Measurements from ENCODE around the gene TMEM161A.
"Not testable (repeated sequence)": the region's sequence is repeated elsewhere in the genome, so short reads cannot be mapped to it uniquely, and the experiment has no call there.

The TMEM161A gene

DNA sequence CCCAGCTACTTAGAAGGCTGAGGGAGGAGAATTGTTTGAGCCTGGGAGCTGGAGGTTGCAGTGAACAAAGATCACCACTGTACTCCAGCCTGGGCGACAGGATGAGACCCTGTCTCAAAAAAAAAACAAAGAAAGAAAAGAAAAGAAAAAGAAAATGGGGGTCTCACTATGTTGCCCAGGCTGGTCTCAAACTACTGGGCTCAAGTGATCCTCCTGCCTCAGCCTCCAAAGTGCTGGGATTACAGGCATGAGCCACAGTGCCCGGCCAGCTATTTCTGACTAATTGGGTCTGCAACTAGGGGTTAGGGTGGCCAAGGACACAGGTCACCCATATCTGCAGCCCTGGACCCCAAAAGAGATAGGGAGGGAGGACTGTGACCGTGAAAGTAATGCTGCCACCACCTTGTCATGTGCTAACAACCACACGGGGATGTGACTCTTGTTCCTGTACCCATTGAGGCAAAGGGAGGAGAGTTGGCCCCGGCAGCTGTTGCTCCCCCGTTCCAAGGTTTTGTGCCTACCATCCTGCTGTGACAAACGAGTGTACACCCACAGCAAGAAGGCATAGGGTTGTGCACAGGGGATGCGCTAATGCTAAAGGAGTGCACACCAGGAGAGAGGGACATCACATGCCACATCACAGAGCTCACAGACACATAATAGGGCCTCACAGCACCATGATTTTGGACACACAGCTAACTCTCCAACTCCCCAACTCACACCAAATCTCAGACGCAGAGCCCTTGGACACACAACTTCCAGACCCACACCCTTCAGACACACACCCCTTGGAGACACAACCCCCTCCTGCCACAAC, 31.2 kb upstream of the TMEM161A start:
- no peak for DNase-seq (ENCODE audit: low spot score in 2 of 2)
- Histone ChIP-seq H3K36me3 (replicated peaks) (no peaks in the 10 kb centered on the region), H3K9me3 (no peaks in the 10 kb centered on the region), H3K4me3 (no peak overlapping the region), H3K27me3 (ENCODE audit: low read depth) (no peaks in the 10 kb centered on the region), H3K4me1 (no peaks in the 10 kb centered on the region)
- in situ Hi-C loops (cut with MboI; ENCODE audit: low sequenced_read_pairs), result no loop called here

DNA sequence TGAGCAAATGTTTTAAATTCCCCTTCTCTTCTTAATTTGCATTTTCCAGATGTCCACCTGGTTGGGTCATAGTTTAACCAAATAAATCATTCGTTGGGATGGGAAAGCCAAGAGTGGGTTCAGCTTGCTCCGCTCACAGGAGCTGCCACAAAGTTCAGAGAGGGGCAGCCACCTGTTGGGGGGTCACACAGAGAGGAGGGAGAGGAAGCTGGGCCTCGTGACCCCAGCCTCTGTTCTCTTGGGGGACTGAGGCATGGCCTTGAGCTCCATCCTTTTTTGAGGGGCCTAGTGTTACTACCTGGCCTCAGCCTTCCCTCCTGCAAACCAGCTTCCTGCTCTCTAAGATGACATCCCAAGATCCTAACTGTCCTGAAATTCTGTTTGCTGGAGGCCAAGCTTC, 29.3 kb upstream of the TMEM161A start:
- Histone ChIP-seq H3K9me3 (no peaks in the 10 kb centered on the region), H3K4me1 (no peaks in the 10 kb centered on the region), H3K36me3 (replicated peaks) (no peaks in the 10 kb centered on the region), H3K4me3 (no peak overlapping the region), H3K27me3 (ENCODE audit: low read depth) (no peaks in the 10 kb centered on the region)
- in situ Hi-C loops (cut with MboI; ENCODE audit: low sequenced_read_pairs), result no loop called here
- DNase-seq (ENCODE audit: low spot score in 2 of 2), result no peak

DNA sequence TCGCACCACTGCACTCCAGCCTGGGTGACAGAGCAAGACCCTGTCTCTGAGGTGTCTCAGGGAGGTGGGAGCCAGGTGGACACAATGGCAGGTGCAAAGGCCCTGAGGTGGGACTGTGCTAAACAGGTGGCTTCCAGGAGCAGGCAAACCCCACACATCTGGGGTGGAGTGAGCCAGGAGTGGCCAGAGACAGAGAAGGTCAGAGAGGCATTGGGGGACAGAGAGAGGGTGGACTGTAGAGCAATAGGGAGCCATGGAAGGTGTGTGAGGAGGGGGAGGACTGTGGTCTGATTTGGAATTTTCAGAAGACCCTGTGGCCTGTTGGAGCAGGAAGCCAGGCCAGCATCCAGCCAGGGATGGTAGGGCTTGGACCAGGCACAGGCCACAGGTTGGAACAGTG, 27.1 kb upstream of the TMEM161A start:
- no peaks in the 10 kb centered on the region for H3K9me3 ChIP-seq
- no peaks in the 10 kb centered on the region for H3K4me1 ChIP-seq
- no peak for DNase-seq (ENCODE audit: low spot score in 2 of 2)
- no peaks in the 10 kb centered on the region for H3K36me3 ChIP-seq (replicated peaks)
- no peak overlapping the region for H3K4me3 ChIP-seq
- no peaks in the 10 kb centered on the region for H3K27me3 ChIP-seq (ENCODE audit: low read depth)
- in situ Hi-C loops (cut with MboI; ENCODE audit: low sequenced_read_pairs), result no loop called here

DNA sequence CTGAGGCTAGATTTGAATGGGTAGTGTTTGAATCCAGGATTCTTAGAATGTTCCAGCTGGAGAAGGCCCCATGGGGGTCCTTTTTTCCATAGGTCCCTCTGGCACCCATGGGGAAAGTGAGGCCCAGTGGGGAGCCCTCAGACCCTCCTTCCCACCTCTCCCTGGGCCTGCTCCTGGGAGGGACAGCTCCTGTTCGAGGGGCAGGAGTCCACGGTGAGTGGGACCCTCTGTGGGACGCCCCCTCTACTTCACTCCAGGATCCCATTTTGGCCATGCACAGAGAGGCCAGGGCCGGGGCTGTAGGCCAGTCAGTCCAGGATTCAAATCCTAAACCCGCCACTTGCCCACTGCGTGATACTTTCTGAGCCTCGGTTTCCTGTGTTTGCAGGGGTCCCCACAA, 24.2 kb upstream of the TMEM161A start:
- in situ Hi-C loops (cut with MboI; ENCODE audit: low sequenced_read_pairs), result no loop called here
- Histone ChIP-seq H3K9me3 (no peaks in the 10 kb centered on the region), H3K4me3 (no peak overlapping the region), H3K4me1 (no peaks in the 10 kb centered on the region), H3K27me3 (ENCODE audit: low read depth) (no peaks in the 10 kb centered on the region), H3K36me3 (replicated peaks) (no peaks in the 10 kb centered on the region)
- DNase-seq (ENCODE audit: low spot score in 2 of 2), result no peak

DNA sequence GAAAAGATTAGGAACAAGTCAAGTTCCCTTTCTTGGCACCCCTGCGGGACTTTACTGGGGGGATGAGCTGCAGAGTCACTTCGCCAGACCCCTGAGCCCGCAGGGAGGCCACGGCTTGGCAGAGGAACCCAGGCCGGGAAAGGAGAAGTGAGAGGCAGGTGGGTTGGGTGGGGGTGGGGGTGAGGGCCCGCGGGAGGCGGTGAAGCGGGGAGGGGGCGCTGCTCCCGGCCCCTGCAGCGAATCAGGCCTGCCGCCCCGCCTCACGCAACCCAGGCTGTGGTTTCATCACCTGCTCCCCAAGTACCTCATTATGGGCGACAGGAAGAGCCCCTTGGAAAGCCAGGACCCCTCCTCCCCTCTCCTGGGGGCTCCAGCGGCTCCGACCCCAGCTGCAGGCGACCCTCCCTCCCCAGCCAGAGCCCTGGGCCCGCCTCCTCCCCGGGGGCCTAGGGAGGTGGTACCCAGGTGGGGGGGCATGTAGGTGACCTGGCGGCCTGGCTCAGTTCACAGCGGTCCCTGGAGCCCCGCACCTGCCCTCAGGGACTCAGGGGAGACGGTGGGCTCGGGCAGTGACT, 22.3 kb upstream of the TMEM161A start:
- no peaks in the 10 kb centered on the region for H3K9me3 ChIP-seq
- H3K4me1 ChIP-seq, result no peaks in the 10 kb centered on the region
- no peaks in the 10 kb centered on the region for H3K27me3 ChIP-seq (ENCODE audit: low read depth)
- no peak for DNase-seq (ENCODE audit: low spot score in 2 of 2)
- H3K36me3 ChIP-seq (replicated peaks), result no peaks in the 10 kb centered on the region
- no peak overlapping the region for H3K4me3 ChIP-seq
- in situ Hi-C loops (cut with MboI; ENCODE audit: low sequenced_read_pairs), result no loop called here

DNA sequence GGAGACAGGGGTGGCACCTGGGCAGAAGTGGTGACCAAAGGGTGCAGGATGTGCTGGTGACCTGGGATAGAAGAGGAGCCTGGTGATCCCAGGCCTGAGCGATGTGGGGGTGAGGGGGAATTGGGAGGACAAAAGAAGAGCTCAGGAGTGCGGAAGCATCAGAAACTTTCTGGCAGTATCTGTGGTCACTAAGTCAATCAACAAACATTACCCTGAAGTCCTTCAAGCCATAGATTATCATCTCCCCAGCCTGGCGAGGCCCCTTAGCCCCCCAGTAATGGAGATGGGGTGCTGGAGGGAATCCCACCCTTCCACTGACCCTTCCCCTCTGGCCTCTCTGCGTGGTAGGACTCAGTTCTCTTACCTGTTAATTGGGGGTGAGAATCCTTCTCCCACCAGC, 21.3 kb upstream of the TMEM161A start:
- Histone ChIP-seq H3K4me3 (no peak overlapping the region), H3K4me1 (no peaks in the 10 kb centered on the region), H3K36me3 (replicated peaks) (no peaks in the 10 kb centered on the region), H3K9me3 (no peaks in the 10 kb centered on the region), H3K27me3 (ENCODE audit: low read depth) (no peaks in the 10 kb centered on the region)
- in situ Hi-C loops (cut with MboI; ENCODE audit: low sequenced_read_pairs), result no loop called here
- DNase-seq (ENCODE audit: low spot score in 2 of 2), result no peak

DNA sequence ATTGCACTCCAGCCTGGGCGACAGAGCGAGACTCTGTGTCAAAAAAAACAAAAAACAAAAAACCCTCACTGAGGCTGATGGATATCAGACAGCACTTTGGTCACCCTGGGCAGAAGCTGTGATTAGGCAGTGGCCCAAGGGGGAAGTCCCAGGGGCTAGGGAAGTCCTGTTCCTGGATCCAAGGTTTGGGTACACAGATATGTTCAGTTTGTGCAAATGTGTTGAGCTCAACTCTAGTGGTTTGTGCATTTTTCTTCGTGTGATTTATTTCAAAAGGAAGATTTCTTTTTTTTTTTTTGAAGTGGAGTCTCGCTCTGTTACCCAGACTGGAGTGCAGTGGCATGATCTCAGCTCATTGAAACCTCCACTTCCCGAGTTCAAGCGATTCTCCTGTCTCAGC, 19.5 kb upstream of the TMEM161A start:
- in situ Hi-C loops (cut with MboI; ENCODE audit: low sequenced_read_pairs), result no loop called here

DNA sequence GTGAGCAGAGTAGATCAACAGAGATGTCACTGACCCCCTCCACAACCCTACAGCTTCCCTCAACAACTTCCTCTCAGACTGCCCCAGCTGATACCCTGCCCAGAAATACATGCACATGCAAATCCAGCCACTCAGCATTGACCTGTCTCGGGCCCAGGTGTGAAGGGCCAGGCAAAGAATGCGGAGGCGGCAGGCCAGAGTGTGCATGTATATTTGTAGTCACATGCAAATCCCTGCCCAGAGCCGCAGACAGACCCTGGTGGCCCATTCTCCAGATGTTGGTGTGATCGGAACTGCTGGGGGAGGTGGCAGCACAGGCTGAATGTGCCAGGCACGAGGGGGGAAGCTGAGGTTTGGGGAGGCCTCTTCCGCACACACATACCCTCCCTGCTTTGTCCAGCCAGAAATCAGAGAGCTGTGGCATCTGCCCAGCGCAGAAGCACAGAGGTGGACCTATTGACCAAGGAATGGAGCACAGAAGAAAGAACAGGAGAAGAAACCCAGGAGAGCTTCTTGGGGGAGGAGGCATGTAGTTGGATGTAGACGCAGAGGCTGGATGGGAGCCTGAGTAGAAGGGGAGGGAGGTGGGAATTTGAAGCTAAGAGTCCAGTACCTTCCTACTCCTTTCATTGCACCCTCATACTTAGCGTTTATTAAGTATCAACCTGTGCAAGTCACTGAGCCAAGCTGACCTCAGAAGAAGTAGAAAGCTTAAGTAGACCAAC, 17.4 kb upstream of the TMEM161A start:
- in situ Hi-C loops (cut with MboI; ENCODE audit: low sequenced_read_pairs), result no loop called here

More for the DNA sequence above, 19.5 kb upstream of the TMEM161A start:
- no peak overlapping the region for H3K4me3 ChIP-seq
- H3K9me3 ChIP-seq, result no peaks in the 10 kb centered on the region
- no peaks in the 10 kb centered on the region for H3K27me3 ChIP-seq (ENCODE audit: low read depth)
- DNase-seq (ENCODE audit: low spot score in 2 of 2), result no peak
- H3K36me3 ChIP-seq (replicated peaks), result no peaks in the 10 kb centered on the region
- no peaks in the 10 kb centered on the region for H3K4me1 ChIP-seq

DNA sequence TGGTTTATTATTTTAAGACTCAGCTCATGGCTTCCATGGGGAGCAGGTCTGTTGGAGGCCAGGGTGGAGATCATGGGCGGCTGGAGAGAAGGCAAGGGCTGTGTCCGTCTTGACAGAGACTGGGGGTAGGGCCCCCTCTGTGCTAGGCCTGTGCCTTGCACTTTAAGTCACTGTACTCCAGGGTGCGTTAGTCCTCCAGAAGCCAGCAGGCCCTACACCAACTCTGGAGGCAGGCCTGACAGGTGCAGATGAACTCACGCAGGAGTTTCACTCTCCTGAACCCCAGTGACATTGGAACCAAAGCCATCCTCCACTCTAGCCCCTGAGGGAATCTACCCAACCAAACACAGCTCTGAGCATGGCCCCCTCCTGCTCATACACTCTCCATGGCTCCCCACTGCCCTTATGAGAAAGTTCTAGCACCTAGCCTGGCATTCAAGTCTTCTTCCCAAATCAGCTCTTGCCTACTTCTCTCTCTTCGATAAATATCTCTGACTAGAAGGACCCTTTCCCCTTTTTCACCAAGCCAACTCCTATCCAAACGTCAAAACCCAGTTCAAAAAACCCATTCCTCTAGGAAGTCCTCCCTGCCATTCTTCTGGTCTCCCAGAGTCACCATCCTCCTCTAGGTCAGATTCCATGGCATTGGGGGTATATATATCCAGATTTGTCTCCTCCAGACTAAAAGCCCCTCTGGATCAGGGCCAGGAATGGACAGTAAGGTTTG, 16.7 kb upstream of the TMEM161A start:
- H3K36me3 ChIP-seq (replicated peaks), result no peaks in the 10 kb centered on the region
- no peaks in the 10 kb centered on the region for H3K4me1 ChIP-seq
- H3K27me3 ChIP-seq (ENCODE audit: low read depth), result no peaks in the 10 kb centered on the region
- no peak overlapping the region for H3K4me3 ChIP-seq
- in situ Hi-C loops (cut with MboI; ENCODE audit: low sequenced_read_pairs), result no loop called here
- DNase-seq (ENCODE audit: low spot score in 2 of 2), result no peak
- no peaks in the 10 kb centered on the region for H3K9me3 ChIP-seq

More for the DNA sequence above, 17.4 kb upstream of the TMEM161A start:
- H3K27me3 ChIP-seq (ENCODE audit: low read depth), result no peaks in the 10 kb centered on the region
- H3K4me1 ChIP-seq, result no peaks in the 10 kb centered on the region
- H3K9me3 ChIP-seq, result no peaks in the 10 kb centered on the region
- no peak for DNase-seq (ENCODE audit: low spot score in 2 of 2)
- no peaks in the 10 kb centered on the region for H3K36me3 ChIP-seq (replicated peaks)
- no peak overlapping the region for H3K4me3 ChIP-seq

DNA sequence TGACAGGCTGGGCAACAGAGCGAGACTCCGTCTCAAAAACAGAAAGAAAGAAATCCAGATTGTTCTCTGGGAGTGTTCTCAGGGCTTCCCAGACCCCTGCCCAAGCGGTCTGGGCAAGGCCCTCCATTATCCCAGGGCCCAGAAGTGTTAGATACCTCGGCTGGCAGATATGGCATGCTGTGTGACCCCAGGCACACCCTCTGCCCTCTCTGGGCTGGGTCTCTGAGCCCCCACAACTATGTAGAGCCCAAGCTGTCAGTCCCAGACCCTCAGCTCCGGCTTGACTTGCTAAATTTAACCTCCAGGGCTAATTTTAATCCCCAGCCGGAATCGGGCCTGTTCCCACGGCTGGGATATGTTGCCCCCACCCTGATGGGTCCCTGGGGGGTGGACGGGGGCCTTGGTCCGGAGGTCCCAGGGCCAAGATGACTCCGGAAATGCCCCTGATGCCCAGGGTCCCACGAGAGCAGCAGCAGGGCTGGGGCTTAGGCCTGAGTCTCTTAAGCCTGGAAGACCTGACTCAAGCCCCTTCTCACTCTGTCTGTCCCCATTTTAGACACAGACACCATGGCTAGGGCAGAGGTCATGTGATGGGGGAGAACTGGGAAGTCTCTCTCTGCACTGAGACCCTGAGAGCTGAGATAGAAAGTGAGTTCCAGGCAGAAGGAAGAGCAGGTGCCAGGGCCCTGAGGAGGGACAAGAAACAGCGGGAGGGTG, 14.5 kb upstream of the TMEM161A start:
- Histone ChIP-seq H3K36me3 (replicated peaks) (no peaks in the 10 kb centered on the region), H3K4me1 (no peaks in the 10 kb centered on the region), H3K4me3 (no peak overlapping the region), H3K9me3 (no peaks in the 10 kb centered on the region), H3K27me3 (ENCODE audit: low read depth) (no peaks in the 10 kb centered on the region)
- no peak for DNase-seq (ENCODE audit: low spot score in 2 of 2)
- in situ Hi-C loops (cut with MboI; ENCODE audit: low sequenced_read_pairs), result no loop called here

DNA sequence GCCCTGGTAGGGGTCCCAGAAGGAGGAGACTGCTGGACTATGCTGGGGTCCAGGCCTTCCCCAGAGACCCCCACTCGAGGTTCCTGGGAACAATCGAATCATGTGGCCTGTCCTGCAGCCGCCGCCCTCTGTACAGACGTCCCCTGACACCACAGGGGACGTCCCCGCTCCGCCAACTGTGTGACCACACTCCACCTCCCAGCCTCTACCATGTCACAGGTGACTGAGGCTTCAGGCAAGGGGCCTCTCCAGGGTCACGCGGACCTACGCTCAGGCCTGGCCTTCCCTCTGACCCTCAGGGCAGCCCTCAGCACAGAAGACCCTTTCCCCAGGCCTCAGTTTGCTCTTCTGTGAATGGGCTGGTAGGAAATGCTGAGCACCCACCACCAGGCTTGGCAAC, 13.1 kb upstream of the TMEM161A start:
- H3K4me3 ChIP-seq, result no peak overlapping the region

DNA sequence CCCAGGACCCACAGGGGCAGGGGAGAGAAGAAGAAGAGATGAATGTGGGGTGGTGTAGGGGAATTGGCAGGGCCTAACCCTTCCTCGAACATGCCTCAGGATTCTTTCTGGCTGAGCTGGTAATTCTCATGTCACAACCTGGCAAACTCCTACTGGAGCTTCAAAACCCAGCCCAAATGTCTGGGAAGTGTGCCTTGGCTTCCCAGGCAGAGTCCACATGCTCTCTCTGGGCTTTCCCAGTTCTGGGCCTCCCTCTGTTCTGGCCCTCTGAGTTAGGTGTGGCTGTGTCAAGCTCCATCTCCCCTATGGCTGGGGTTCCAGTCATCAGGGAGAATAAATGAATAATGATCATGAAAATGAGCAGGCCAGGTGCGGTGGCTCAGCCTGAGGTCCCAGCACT, 11.2 kb upstream of the TMEM161A start:
- Histone ChIP-seq H3K4me1 (no peaks in the 10 kb centered on the region), H3K27me3 (ENCODE audit: low read depth) (no peaks in the 10 kb centered on the region), H3K9me3 (no peaks in the 10 kb centered on the region), H3K36me3 (replicated peaks) (no peaks in the 10 kb centered on the region), H3K4me3 (no peak overlapping the region)
- in situ Hi-C loops (cut with MboI; ENCODE audit: low sequenced_read_pairs), result no loop called here
- DNase-seq (ENCODE audit: low spot score in 2 of 2), result no peak

More for the DNA sequence above, 13.1 kb upstream of the TMEM161A start:
- Histone ChIP-seq H3K4me1 (no peaks in the 10 kb centered on the region), H3K36me3 (replicated peaks) (no peaks in the 10 kb centered on the region), H3K27me3 (ENCODE audit: low read depth) (no peaks in the 10 kb centered on the region), H3K9me3 (no peaks in the 10 kb centered on the region)
- in situ Hi-C loops (cut with MboI; ENCODE audit: low sequenced_read_pairs), result no loop called here
- DNase-seq (ENCODE audit: low spot score in 2 of 2), result no peak

DNA sequence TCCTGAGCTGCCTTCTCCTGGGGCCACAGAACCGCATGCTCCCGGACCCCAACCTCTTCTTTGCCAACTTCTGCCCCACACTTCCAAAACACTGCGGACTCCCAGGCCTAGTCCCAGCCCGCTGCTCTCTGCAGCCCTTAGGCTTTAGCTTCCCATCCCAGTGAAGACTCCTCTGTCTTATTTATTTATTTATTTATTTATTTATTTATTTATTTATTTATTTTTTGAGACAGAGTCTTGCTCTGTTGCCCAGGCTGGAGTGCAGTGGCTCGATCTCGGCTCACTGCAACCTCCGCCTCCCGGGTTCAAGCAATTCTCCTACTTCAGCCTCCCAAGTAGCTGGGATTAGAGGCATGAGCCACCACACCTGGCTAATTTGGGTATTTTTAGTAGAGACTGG, 10.2 kb upstream of the TMEM161A start:
- H3K36me3 ChIP-seq (replicated peaks); H3K27me3 ChIP-seq (ENCODE audit: low read depth); H3K9me3 ChIP-seq; H3K4me3 ChIP-seq; H3K4me1 ChIP-seq; DNase-seq (ENCODE audit: low spot score in 2 of 2); in situ Hi-C loops (cut with MboI; ENCODE audit: low sequenced_read_pairs): not testable (repeated sequence)

All from HAP-1 (cell line).